ENCODE data around the gene THEMIS. TPM values are rescaled to one million over a fixed set of nuclear protein-coding genes. Genes with fewer than 3 reads are reported as not detected.
"Not testable (repeated sequence)": the region's sequence is repeated elsewhere in the genome, so short reads cannot be mapped to it uniquely, and the experiment has no call there.

THEMIS gene
- total RNA-seq, 1 donor from 2014 or later = not detected

DNA sequence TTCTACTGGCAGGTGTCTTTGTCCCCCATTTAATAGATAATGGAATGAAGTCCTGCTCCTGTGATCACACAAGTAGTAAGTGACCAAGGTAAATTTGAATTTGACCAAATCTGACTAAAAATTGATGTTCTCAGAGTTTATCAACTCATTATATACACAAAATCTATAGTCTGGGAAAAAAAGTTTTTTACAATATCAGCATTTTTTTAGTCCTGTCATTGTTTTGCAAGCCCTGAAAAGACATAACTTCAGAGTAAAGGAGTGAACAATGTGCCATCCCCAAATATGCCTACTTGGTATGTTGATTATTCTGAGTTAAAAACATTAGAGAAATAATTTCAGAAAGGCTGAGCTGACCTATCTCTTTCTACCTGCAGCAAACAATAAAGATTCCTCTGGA, 209.7 kb downstream of the THEMIS start:
- no peak for TF ChIP-seq EZH2phosphoT487 (IDR thresholded peaks at IDR 0.05)
- TF ChIP-seq EZH2 (IDR thresholded peaks at IDR 0.05) = no peak
- H3K4me1 Mint-ChIP-seq = peaks cover 3% of the 10 kb centered on the region

DNA sequence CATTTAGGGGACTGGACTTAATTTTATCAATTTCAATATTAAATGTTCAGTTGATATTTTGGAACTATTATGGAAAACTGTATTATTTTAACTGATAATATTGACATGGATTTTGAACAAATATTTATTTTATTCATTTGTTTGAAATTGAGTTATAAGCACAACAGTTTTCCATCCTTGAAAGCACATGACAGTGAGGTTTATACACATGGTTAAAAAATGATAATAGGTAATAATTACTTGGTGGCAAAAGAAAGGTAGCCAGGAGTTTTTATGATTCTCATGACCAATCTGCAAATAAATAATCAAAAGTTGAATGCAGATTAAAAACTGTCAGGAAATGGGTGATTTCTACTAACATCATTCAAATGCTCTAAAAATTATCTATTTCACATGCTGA, 210.3 kb downstream of the THEMIS start:
- Mint-ChIP-seq H3K36me3 (no peaks in the 10 kb centered on the region), H3K4me3 (no peak overlapping the region), H3K27me3 (ENCODE audit: insufficient read depth, low read depth) (peaks cover 5% of the 10 kb centered on the region), H3K27ac (no peak overlapping the region), H3K9me3 (peaks cover 4% of the 10 kb centered on the region), H3K4me1 (peaks cover 3% of the 10 kb centered on the region)
- no peak overlapping the region for H3K4me3 ChIP-seq
- no peaks in the 10 kb centered on the region for H3K9me3 ChIP-seq (ENCODE audit: low read depth)
- H3K36me3 ChIP-seq = no peaks in the 10 kb centered on the region
- no peaks in the 10 kb centered on the region for H3F3A ChIP-seq (ENCODE audit: low read depth)
- TF ChIP-seq EZH2 (IDR thresholded peaks at IDR 0.05) = no peak
- TF ChIP-seq, protein P1, sequence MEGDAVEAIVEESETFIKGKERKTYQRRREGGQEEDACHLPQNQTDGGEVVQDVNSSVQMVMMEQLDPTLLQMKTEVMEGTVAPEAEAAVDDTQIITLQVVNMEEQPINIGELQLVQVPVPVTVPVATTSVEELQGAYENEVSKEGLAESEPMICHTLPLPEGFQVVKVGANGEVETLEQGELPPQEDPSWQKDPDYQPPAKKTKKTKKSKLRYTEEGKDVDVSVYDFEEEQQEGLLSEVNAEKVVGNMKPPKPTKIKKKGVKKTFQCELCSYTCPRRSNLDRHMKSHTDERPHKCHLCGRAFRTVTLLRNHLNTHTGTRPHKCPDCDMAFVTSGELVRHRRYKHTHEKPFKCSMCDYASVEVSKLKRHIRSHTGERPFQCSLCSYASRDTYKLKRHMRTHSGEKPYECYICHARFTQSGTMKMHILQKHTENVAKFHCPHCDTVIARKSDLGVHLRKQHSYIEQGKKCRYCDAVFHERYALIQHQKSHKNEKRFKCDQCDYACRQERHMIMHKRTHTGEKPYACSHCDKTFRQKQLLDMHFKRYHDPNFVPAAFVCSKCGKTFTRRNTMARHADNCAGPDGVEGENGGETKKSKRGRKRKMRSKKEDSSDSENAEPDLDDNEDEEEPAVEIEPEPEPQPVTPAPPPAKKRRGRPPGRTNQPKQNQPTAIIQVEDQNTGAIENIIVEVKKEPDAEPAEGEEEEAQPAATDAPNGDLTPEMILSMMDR (IDR thresholded peaks at IDR 0.05) = no peak
- no peak for TF ChIP-seq EZH2phosphoT487 (IDR thresholded peaks at IDR 0.05)
- H3K4me2 ChIP-seq = no peak overlapping the region
- no peak for DNase-seq (ENCODE audit: low spot score)
- H3K79me2 ChIP-seq (ENCODE audit: low read depth) = no peaks in the 10 kb centered on the region
- no peaks in the 10 kb centered on the region for H3K27me3 ChIP-seq
- H3K27ac ChIP-seq = no peak overlapping the region
- no peaks in the 10 kb centered on the region for H3K4me1 ChIP-seq
- H3K9ac ChIP-seq = no peak overlapping the region
- H4K20me1 ChIP-seq (ENCODE audit: low read depth) = no peaks in the 10 kb centered on the region
- no peak overlapping the region for H2AFZ ChIP-seq (replicated peaks)

More for the DNA sequence above, 209.7 kb downstream of the THEMIS start:
- no peaks in the 10 kb centered on the region for H3K9me3 ChIP-seq (ENCODE audit: low read depth)
- H3K27me3 ChIP-seq = no peaks in the 10 kb centered on the region
- Mint-ChIP-seq H3K27ac (no peak overlapping the region), H3K4me3 (no peak overlapping the region), H3K36me3 (no peaks in the 10 kb centered on the region), H3K9me3 (peaks cover 4% of the 10 kb centered on the region), H3K27me3 (ENCODE audit: insufficient read depth, low read depth) (peaks cover 5% of the 10 kb centered on the region)
- no peak for DNase-seq (ENCODE audit: low spot score)
- H4K20me1 ChIP-seq (ENCODE audit: low read depth) = no peaks in the 10 kb centered on the region
- no peaks in the 10 kb centered on the region for H3K79me2 ChIP-seq (ENCODE audit: low read depth)
- no peak overlapping the region for H3K27ac ChIP-seq
- H3K36me3 ChIP-seq = no peaks in the 10 kb centered on the region
- no peaks in the 10 kb centered on the region for H3F3A ChIP-seq (ENCODE audit: low read depth)
- no peak overlapping the region for H2AFZ ChIP-seq (replicated peaks)
- no peaks in the 10 kb centered on the region for H3K4me1 ChIP-seq
- no peak overlapping the region for H3K4me2 ChIP-seq
- H3K4me3 ChIP-seq = no peak overlapping the region
- no peak overlapping the region for H3K9ac ChIP-seq

DNA sequence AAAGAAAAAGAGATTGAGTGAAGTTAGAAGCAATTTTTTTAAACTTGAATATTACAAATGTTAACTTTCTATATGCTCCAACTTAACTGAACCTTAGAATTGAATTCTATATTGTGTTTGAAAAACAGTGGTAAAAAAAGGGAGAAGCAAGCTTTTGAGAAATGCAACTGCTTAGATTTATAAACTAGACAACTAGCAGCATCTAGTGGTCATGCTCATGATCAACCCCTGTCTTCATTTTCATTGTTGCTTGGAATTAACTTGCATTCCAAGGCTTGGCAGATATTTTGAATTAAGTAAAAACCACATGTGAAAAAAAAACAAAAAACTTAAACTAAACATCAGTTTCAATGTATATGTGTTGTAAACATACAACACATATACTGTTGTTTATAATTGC, 210.8 kb downstream of the THEMIS start:
- TF ChIP-seq EZH2phosphoT487 (IDR thresholded peaks at IDR 0.05) (no peak), EZH2 (IDR thresholded peaks at IDR 0.05) (no peak)
- TF ChIP-seq, protein P1 (IDR thresholded peaks at IDR 0.05) = peak; percentile 67
- no peaks in the 10 kb centered on the region for H3K4me1 ChIP-seq
- no peak overlapping the region for H3K4me2 ChIP-seq
- no peak overlapping the region for H3K4me3 ChIP-seq
- H3K9me3 Mint-ChIP-seq = peaks cover 4% of the 10 kb centered on the region
- H3K4me3 Mint-ChIP-seq = no peak overlapping the region
- H3K79me2 ChIP-seq (ENCODE audit: low read depth) = no peaks in the 10 kb centered on the region
- H3K27me3 ChIP-seq = no peaks in the 10 kb centered on the region
- H3K27ac Mint-ChIP-seq = no peak overlapping the region
- no peaks in the 10 kb centered on the region for H3K9me3 ChIP-seq (ENCODE audit: low read depth)
- H3F3A ChIP-seq (ENCODE audit: low read depth) = no peaks in the 10 kb centered on the region
- H2AFZ ChIP-seq (replicated peaks) = no peak overlapping the region
- no peak overlapping the region for H3K27ac ChIP-seq
- H3K9ac ChIP-seq = no peak overlapping the region
- peaks cover 3% of the 10 kb centered on the region for H3K4me1 Mint-ChIP-seq
- H3K36me3 Mint-ChIP-seq = no peaks in the 10 kb centered on the region
- DNase-seq (ENCODE audit: low spot score) = peak; percentile 34
- peaks cover 5% of the 10 kb centered on the region for H3K27me3 Mint-ChIP-seq (ENCODE audit: insufficient read depth, low read depth)
- no peaks in the 10 kb centered on the region for H4K20me1 ChIP-seq (ENCODE audit: low read depth)
- H3K36me3 ChIP-seq = no peaks in the 10 kb centered on the region

DNA sequence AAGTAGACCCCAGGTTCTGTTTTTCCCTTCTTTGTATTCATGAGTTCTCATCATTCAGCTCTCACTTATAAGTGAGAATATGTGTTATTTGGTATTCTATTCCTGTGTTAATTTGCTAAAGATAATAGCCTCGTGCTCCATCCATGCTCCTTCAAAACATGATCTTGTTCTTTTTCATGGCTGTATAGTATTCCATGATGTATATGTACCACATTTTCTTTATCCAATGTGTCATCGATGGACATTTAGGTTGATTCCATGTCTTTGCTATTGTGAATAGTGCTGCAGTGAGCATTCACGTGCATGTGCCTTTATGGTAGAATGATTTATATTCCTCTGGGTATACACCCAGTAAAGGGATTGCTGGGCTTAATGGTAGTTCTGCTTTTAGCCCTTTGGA, 213.4 kb downstream of the THEMIS start:
- not testable (repeated sequence) for H3K9ac ChIP-seq; H3K36me3 ChIP-seq; H3K27me3 ChIP-seq; H3K27ac ChIP-seq; H3K9me3 ChIP-seq (ENCODE audit: low read depth); H3K27me3 Mint-ChIP-seq (ENCODE audit: insufficient read depth, low read depth); H3K79me2 ChIP-seq (ENCODE audit: low read depth); H3K4me2 ChIP-seq; H4K20me1 ChIP-seq (ENCODE audit: low read depth); H3K9me3 Mint-ChIP-seq; H3K4me3 ChIP-seq; H3K4me1 Mint-ChIP-seq; DNase-seq (ENCODE audit: low spot score); H3K27ac Mint-ChIP-seq; H3K36me3 Mint-ChIP-seq; H3K4me1 ChIP-seq; H3F3A ChIP-seq (ENCODE audit: low read depth); H2AFZ ChIP-seq (replicated peaks)
- H3K4me3 Mint-ChIP-seq = peak overlapping the region; percentile 10
